PC-3 (cell line): ENCODE results near the gene LIPG. TPM values are rescaled to one million over a fixed set of nuclear protein-coding genes. Genes with fewer than 3 reads are reported as not detected.
A peak's percentile ranks its signal among the peaks of the same experiment; 100 is the strongest.

Experiments used
- ATAC-seq: fragments of 200-7000 bp; cut with Tn5 transposase; 2 replicates; pipeline ENCODE4 v1.9.1; 2020; ENCODE audit warnings: mild to moderate bottlenecking, moderate library complexity
- BruUV-seq: library from RNA; stranded (reverse); fragments of 400-500 nt; replicated peaks from 2 replicates; lab custom pipeline; 2021; lab: Mats Ljungman, UMichigan
- CTCF ChIA-PET: fragments of 300-600 bp; sonication (Branson Sonifier 250); formaldehyde crosslinking; loops from one replicate; lab custom pipeline; 2022; ENCODE audit warnings: antibody characterized with exemption; lab: Charles Lee
- POLR2A ChIA-PET: fragments of 300-600 bp; sonication (Branson Sonifier 250); formaldehyde crosslinking; loops from one replicate; lab custom pipeline; 2022; ENCODE audit warnings: antibody characterized with exemption; ENCODE audit not compliant: unreplicated experiment; lab: Charles Lee
- DNase-seq: peaks from one replicate; pipeline ENCODE4 v3.0.0-alpha.2; 2015
- H2AFZ ChIP-seq: fragments of 300-600 bp; sonication (generic); 2 replicates; pipeline ENCODE4 v1.6.0; 2016; ENCODE audit warnings: antibody characterized with exemption, low read length
- H3F3A ChIP-seq: fragments of 300-600 bp; sonication (generic); one replicate; pipeline ENCODE4 v1.6.0; 2017; ENCODE audit warnings: antibody characterized with exemption, low read length, control low read depth, mild to moderate bottlenecking; ENCODE audit not compliant: unreplicated experiment
- H3K27ac ChIP-seq: fragments of 300-600 bp; sonication (generic); 2 replicates; pipeline ENCODE4 v1.5.1; 2016; ENCODE audit warnings: mild to moderate bottlenecking, low read length
- H3K27me3 ChIP-seq: fragments of 300-600 bp; sonication (generic); 2 replicates; pipeline ENCODE4 v1.6.1; 2016; ENCODE audit warnings: low read length, mixed read lengths
- H3K36me3 ChIP-seq: fragments of 300-600 bp; sonication (generic); 2 replicates; pipeline ENCODE4 v1.6.1; 2016; ENCODE audit warnings: low read depth, mixed run types, low read length, mixed read lengths
- H3K4me1 ChIP-seq: fragments of 300-600 bp; sonication (generic); 2 replicates; pipeline ENCODE4 v1.5.1; 2016; ENCODE audit warnings: low read length; ENCODE audit not compliant: insufficient read depth
- H3K4me2 ChIP-seq: fragments of 300-600 bp; sonication (generic); 2 replicates; pipeline ENCODE4 v1.6.0; 2016; ENCODE audit warnings: low read length
- H3K4me3 ChIP-seq: fragments of 300-600 bp; sonication (generic); 2 replicates; pipeline ENCODE4 v1.5.1; 2016; ENCODE audit warnings: mild to moderate bottlenecking, low read length, mixed read lengths
- H3K79me2 ChIP-seq: fragments of 300-600 bp; sonication (generic); 2 replicates; pipeline ENCODE4 v1.6.1; 2017; ENCODE audit warnings: low read length, mixed read lengths
- H3K9ac ChIP-seq: fragments of 300-600 bp; sonication (generic); 2 replicates; pipeline ENCODE4 v1.6.0; 2016; ENCODE audit warnings: mild to moderate bottlenecking, low read length
- H3K9me2 ChIP-seq: fragments of 300-600 bp; sonication (generic); replicated peaks from 2 replicates; pipeline ENCODE4 v1.6.1; 2016; ENCODE audit warnings: mixed run types, low read length, mixed read lengths
- H3K9me3 ChIP-seq: fragments of 300-600 bp; sonication (generic); 2 replicates; pipeline ENCODE4 v1.6.1; 2016; ENCODE audit warnings: low read length, mixed read lengths
- H4K20me1 ChIP-seq: fragments of 300-600 bp; sonication (generic); 2 replicates; pipeline ENCODE4 v1.6.1; 2016; ENCODE audit warnings: low read length, mixed read lengths
- CTCF ChIP-seq: fragments of 300-600 bp; sonication (generic); conservative IDR thresholded peaks from 2 replicates; pipeline ENCODE4 v1.5.1; 2017; ENCODE audit warnings: antibody characterized with exemption, low read depth, mild to moderate bottlenecking, low read length
- EZH2 ChIP-seq: fragments of 300-600 bp; sonication (generic); IDR thresholded peaks from one replicate; pipeline ENCODE4 v1.6.1; 2017; ENCODE audit warnings: antibody characterized with exemption, mild to moderate bottlenecking, low read length; ENCODE audit not compliant: unreplicated experiment
- EZH2phosphoT487 ChIP-seq: fragments of 300-600 bp; sonication (generic); IDR thresholded peaks from 2 replicates; pipeline ENCODE4 v1.6.1; 2018; ENCODE audit warnings: mild to moderate bottlenecking, antibody characterized with exemption, low read length, borderline replicate concordance
- intact Hi-C: fragments of 100-400 bp; cut with micrococcal nuclease; formaldehyde crosslinking; loops from 2 replicates; pipeline ENCODE4 v1.9.0; 2023
- total RNA-seq: library from RNA; depleted of rRNA; stranded (reverse); fragments of >200 nt; gene quantifications from 2 replicates; pipeline ENCODE4 v1.2.3, GENCODE V29; 2014

The LIPG gene
- total RNA-seq, 1 experiment from 2014 or later = 14.8 TPM

DNA sequence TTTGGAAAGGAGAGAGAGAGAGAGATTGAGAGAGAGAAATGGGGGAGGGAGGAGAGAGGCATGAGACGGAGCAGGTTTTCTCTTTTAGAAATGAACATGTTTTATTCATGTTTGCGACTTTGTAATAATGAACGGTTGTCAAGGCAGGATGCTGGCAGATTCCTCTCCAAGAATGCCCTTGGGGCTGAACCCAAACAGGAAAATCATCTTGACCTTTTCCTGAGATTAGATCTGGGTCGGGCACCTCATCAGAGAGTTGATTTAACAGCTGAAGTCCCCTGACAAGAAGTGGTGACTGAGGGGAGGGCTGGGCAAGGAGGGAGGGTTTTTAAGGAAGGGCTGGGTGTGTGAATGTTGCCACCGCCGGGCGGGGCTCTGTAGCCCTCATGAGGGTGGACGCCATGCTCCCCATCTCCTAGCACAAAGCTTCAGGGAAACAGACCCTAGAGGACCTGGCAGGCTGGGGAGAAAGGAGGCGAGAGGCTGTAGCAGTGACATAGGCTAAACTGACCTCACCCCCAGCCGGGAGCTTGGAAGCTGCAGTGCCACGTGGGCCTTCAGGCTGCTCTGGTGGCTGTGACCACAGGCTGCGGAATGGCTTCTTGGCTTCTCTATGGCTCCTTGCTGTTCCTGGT is 60.0 kb downstream of the LIPG start:
- no peak overlapping the region for H3K27ac ChIP-seq
- intact Hi-C loops = no loop called here
- no peaks in the 10 kb centered on the region for H3F3A ChIP-seq
- no peaks in the 10 kb centered on the region for H3K79me2 ChIP-seq
- peaks cover 7% of the 10 kb centered on the region for H3K4me1 ChIP-seq
- ChIA-PET CTCF (no interaction called here), POLR2A (no interaction called here)
- no peak overlapping the region for H2AFZ ChIP-seq
- no TSS peak for BruUV-seq
- no peak overlapping the region for H3K4me3 ChIP-seq
- DNase-seq (no peak), ATAC-seq (no peak)
- H3K9me2 ChIP-seq = no peaks in the 10 kb centered on the region
- H3K9me3 ChIP-seq = no peaks in the 10 kb centered on the region
- H3K27me3 ChIP-seq = no peaks in the 10 kb centered on the region
- H4K20me1 ChIP-seq = no peaks in the 10 kb centered on the region
- no peak for TF ChIP-seq CTCF
- no peak for TF ChIP-seq EZH2phosphoT487
- TF ChIP-seq EZH2 = no peak
- H3K9ac ChIP-seq = no peak overlapping the region
- no peak overlapping the region for H3K4me2 ChIP-seq
- H3K36me3 ChIP-seq = no peaks in the 10 kb centered on the region

DNA sequence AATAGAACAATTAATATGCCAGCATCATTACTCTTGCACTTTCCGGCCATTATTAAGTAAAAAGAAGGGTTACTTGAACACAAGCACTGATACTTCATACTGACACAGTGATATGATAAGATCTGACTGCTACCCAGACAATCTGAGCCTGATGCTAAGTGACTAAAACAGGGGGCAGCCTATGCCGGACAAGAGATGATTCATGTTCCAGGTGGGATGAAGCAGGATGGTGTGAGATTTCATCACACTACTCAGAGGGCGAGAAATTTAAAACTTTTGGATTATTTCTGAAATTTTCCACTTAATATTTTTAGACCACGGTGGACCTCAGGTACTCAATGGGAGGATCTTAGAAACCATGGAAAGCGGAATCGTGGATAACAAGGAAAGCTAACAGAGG is 61.7 kb downstream of the LIPG start:
- Histone ChIP-seq H3K4me1 (peaks cover 15% of the 10 kb centered on the region), H3K27ac (no peak overlapping the region), H3K9me3 (no peaks in the 10 kb centered on the region), H3K4me2 (no peak overlapping the region), H2AFZ (no peak overlapping the region), H3F3A (no peaks in the 10 kb centered on the region), H3K9ac (no peak overlapping the region), H3K4me3 (no peak overlapping the region), H3K9me2 (no peaks in the 10 kb centered on the region), H3K79me2 (no peaks in the 10 kb centered on the region), H3K36me3 (no peaks in the 10 kb centered on the region), H4K20me1 (no peaks in the 10 kb centered on the region), H3K27me3 (no peaks in the 10 kb centered on the region)
- DNase-seq (no peak), ATAC-seq (no peak)
- POLR2A ChIA-PET = no interaction called here
- no TSS peak for BruUV-seq
- TF ChIP-seq EZH2 = no peak
- no peak for TF ChIP-seq CTCF
- no peak for TF ChIP-seq EZH2phosphoT487
- intact Hi-C loops = no loop called here
- CTCF ChIA-PET = no interaction called here

DNA sequence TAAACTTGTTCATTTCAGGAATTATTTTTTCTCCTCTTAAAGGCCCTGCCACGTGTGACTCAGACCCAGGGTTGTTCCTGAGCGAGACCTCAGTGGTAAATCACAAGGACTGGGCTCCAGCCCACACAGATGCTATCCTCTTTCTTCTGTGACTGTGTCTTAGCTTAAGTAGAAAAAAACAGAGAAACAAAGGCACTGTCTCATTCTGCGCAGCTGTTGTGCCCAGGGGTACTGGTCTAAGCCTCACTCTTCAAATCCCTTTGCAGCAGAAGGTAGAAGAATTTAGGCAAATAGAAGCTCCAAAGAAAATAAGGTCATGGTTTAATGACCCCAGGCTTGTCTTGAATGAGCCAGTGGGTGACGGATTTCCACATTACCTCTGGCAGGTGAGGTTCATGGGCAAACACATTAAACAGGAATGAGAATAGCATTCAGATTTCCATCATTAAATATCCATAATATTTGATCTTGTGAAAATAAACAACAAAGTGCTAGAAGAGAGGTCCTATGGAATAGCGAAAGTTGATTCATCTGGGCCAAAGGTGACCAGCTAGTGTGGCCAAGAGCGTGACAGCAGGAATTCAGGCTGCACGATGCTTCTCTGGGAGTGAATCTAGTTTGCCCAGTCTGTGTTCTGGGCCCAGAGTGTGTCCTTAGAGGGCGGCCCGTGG is 63.3 kb downstream of the LIPG start:
- Histone ChIP-seq H3K4me3 (no peak overlapping the region), H3K9me2 (no peaks in the 10 kb centered on the region), H3K4me2 (peak overlapping the region; percentile 37; the same call in 1 of the 2 replicates), H3K9me3 (no peaks in the 10 kb centered on the region), H4K20me1 (no peaks in the 10 kb centered on the region), H3K9ac (no peak overlapping the region; the same call in 1 of the 2 replicates), H3K27me3 (no peaks in the 10 kb centered on the region), H3K4me1 (peaks cover 15% of the 10 kb centered on the region), H3K36me3 (no peaks in the 10 kb centered on the region), H3K79me2 (no peaks in the 10 kb centered on the region), H3K27ac (peak overlapping the region; percentile 54), H2AFZ (no peak overlapping the region), H3F3A (no peaks in the 10 kb centered on the region)
- ATAC-seq (peak; percentile 79), DNase-seq (peak; percentile 44)
- BruUV-seq = no TSS peak
- ChIA-PET CTCF (no interaction called here), POLR2A (no interaction called here)
- intact Hi-C loops = no loop called here
- no peak for TF ChIP-seq EZH2
- no peak for TF ChIP-seq EZH2phosphoT487
- TF ChIP-seq CTCF = no peak
